H1 (cell line): ENCODE measurements around the gene RARRES1. TPM values are rescaled to one million over a fixed set of nuclear protein-coding genes. Genes with fewer than 3 reads are reported as not detected.

Experiments
- ASH2L ChIP-seq: fragments of 200-600, 300-600 bp; sonication (generic); IDR thresholded peaks from one replicate; pipeline ENCODE4 v1.7.1; 2017; ENCODE audit warnings: low read length
- EGR1 ChIP-seq: IDR thresholded peaks from 2 replicates; pipeline ENCODE4 v1.6.1; 2011; ENCODE audit warnings: low read depth, low read length, borderline replicate concordance
- JUND ChIP-seq: IDR thresholded peaks from 2 replicates; pipeline ENCODE4 v1.6.1; 2011; ENCODE audit warnings: mild to moderate bottlenecking, improper control_type of control experiment, low read length
- KDM5A ChIP-seq: fragments of 200-600 bp; IDR thresholded peaks from 2 replicates; pipeline ENCODE4 v1.7.1; 2012; ENCODE audit warnings: mild to moderate bottlenecking, low read length, inconsistent platforms, mixed read lengths
- NRF1 ChIP-seq: IDR thresholded peaks from 2 replicates; pipeline ENCODE4 v1.6.1; 2011; ENCODE audit warnings: mild to moderate bottlenecking, low read depth, low read length, improper control_type of control experiment
- RFX5 ChIP-seq: IDR thresholded peaks from 2 replicates; pipeline ENCODE4 v1.6.1; 2011; ENCODE audit warnings: low read depth, low read length, improper control_type of control experiment, borderline replicate concordance
- TAF7 ChIP-seq: optimal IDR thresholded peaks from 2 replicates; pipeline ENCODE3; 2011; ENCODE audit warnings: low read depth, mild to moderate bottlenecking, inconsistent platforms, low read length, moderate library complexity, borderline replicate concordance
- polyA plus RNA-seq, 7 experiments: library from polyadenylated mRNA; depleted of rRNA in 3 of 7; stranded (reverse) in 5 of 7; unstranded in 2 of 7; fragments of >200 nt in 5 of 7; fragments of 200-250 nt in 2 of 7; gene quantifications; 1 replicate in 5 of 7; 2 replicates in 1 of 7; 4 replicates in 1 of 7; pipeline versions ENCODE4 v1.2.1 to v1.2.3, GENCODE V29; 2011 to 2013; ENCODE audit warnings: missing spikeins in 2 of 7, mixed read lengths in 2 of 7
- total RNA-seq: library from RNA; stranded (reverse); fragmentation: NEBNext Ultra II Directional; extraction: Animal tissue kit (Norgen Biotek cat#: 25700); gene quantifications from 2 replicates; pipeline ENCODE4 v1.2.1, GENCODE V29; 2021

Gene RARRES1
- total and polyA plus RNA-seq, 2 of the 8 experiments (the other 6 are each of a cell fraction or from before 2014, with no cell fraction given) = 0.26 to 0.71 TPM

GRCh38 chr3:158712443-158712842 is 19.8 kb downstream of the RARRES1 start (continued):
- TF ChIP-seq ASH2L = no peak
- TF ChIP-seq EGR1 = no peak
- TF ChIP-seq TAF7 = no peak
- no peak for TF ChIP-seq NRF1
- no peak for TF ChIP-seq JUND
- TF ChIP-seq RFX5 = no peak
- TF ChIP-seq KDM5A = no peak
